Tibial nerve (tissue), 4 donors: ENCODE data around the gene BLNK. TPM values are rescaled to one million over a fixed set of nuclear protein-coding genes. Genes with fewer than 3 reads are reported as not detected.

Experiments
- DNase-seq, 2 donors: peaks; one replicate each; pipeline ENCODE4 v3.0.0-alpha.2; 2019; ENCODE audit warnings: low spot score in 2 of 2
- H3K27ac ChIP-seq, 4 donors: fragments of 200-600 bp; sonication (generic) in 3 of 4; one replicate each; pipeline ENCODE4 v1.5.1; 2017 to 2019; ENCODE audit warnings: mild to moderate bottlenecking in 1 of 4
- H3K27me3 ChIP-seq, 2 donors: fragments of 200-600 bp; sonication (generic) in 1 of 2; one replicate each; pipeline versions ENCODE4 v1.5.1 to v1.6.0; 2017 to 2019
- H3K36me3 ChIP-seq, 3 donors: fragments of 200-600 bp; sonication (generic); one replicate each; pipeline ENCODE4 v1.5.1; 2018 to 2019
- H3K4me1 ChIP-seq, 4 donors: fragments of 200-600 bp; sonication (generic) in 3 of 4; one replicate each; pipeline ENCODE4 v1.5.1; 2017 to 2019
- H3K4me3 ChIP-seq, 4 donors: fragments of 200-600 bp; sonication (generic) in 3 of 4; one replicate each; pipeline ENCODE4 v1.5.1; 2017 to 2019; ENCODE audit warnings: mild to moderate bottlenecking in 1 of 4, moderate library complexity in 1 of 4
- H3K9me3 ChIP-seq, 4 donors: fragments of 200-600 bp; sonication (generic) in 3 of 4; one replicate each; pipeline ENCODE4 v1.5.1; 2017 to 2019
- EP300 ChIP-seq, 2 donors: sonication (generic); formaldehyde crosslinking; IDR thresholded peaks; one replicate each; pipeline ENCODE4 v1.6.1; 2017; ENCODE audit warnings: antibody characterized with exemption in 2 of 2, mild to moderate bottlenecking in 1 of 2
- POLR2A ChIP-seq, 2 donors: fragments of 450-650 bp; IDR thresholded peaks; one replicate each; pipeline ENCODE4 v1.6.1; 2017; ENCODE audit warnings: antibody characterized with exemption in 2 of 2, mild to moderate bottlenecking in 2 of 2, moderate library complexity in 2 of 2
- WGBS, 2 donors: methylation state at CpG; one replicate each; pipeline ENCODE4 v1.1.5; 2018; 5-methylcytosine and 5-hydroxymethylcytosine counted together
- total RNA-seq, 4 donors: library from RNA; depleted of rRNA; stranded (reverse); fragments of >200 nt; gene quantifications; one replicate each; pipeline ENCODE4 v1.1.0, GENCODE V29; 2016
- TF ChIP-seq, protein P1 (sequence below), 5 experiments: fragments of 200-600 bp in 3 of 5; fragments of 450-650 bp in 2 of 5; sonication (generic) in 3 of 5; IDR thresholded peaks; one replicate each; pipeline ENCODE4 v1.5.1; 2016 to 2019; ENCODE audit warnings: antibody characterized with exemption in 5 of 5, mild to moderate bottlenecking in 3 of 5, moderate library complexity in 2 of 5

Gene BLNK
- total RNA-seq, 4 donors from 2014 or later: 0.59 to 16.4 (median 6.4) TPM

- no peaks in the 10 kb centered on the region for H3K4me1 ChIP-seq
Observed at GRCh38 chr10:96229568-96230030, 41.8 kb downstream of the BLNK start.

DNA sequence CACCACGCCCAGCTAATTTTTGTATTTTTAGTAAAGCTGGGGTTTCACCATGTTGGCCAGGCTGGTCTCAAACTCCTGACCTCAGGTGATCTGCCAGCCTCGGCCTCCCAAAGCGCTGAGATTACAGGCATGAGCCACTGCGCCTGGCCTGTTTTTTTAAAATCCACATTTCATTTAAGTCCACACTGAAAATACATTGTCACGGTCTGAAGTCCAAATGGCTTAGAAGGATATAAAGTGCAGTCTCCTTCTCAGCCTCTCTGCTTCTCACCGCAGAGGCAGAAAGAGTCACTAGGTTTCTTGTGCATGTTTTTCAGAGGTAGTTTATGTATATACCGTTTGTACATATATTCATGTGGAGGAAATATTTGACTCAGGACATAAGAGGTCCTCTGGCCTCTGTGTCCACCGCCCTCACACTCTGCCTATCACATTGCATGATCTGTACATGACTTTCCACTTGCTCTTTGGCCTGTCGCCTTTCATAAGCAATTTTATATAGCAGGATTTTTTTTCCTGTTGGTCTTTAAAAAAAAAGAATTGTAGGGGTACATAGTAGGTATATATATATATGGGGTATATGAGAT lies 42.9 kb downstream of the BLNK start:
- H3K4me1 ChIP-seq: no peaks in the 10 kb centered on the region
- 82 to 85% methylated on average over 9 of the region's 9 CpGs for WGBS, 2 donors
- H3K4me3 ChIP-seq: no peak overlapping the region
- no peaks in the 10 kb centered on the region for H3K27me3 ChIP-seq
- DNase-seq: no peak
- no peak overlapping the region for H3K27ac ChIP-seq
- no peaks in the 10 kb centered on the region for H3K9me3 ChIP-seq
- TF ChIP-seq, protein P1, sequence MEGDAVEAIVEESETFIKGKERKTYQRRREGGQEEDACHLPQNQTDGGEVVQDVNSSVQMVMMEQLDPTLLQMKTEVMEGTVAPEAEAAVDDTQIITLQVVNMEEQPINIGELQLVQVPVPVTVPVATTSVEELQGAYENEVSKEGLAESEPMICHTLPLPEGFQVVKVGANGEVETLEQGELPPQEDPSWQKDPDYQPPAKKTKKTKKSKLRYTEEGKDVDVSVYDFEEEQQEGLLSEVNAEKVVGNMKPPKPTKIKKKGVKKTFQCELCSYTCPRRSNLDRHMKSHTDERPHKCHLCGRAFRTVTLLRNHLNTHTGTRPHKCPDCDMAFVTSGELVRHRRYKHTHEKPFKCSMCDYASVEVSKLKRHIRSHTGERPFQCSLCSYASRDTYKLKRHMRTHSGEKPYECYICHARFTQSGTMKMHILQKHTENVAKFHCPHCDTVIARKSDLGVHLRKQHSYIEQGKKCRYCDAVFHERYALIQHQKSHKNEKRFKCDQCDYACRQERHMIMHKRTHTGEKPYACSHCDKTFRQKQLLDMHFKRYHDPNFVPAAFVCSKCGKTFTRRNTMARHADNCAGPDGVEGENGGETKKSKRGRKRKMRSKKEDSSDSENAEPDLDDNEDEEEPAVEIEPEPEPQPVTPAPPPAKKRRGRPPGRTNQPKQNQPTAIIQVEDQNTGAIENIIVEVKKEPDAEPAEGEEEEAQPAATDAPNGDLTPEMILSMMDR (IDR thresholded peaks at IDR 0.05): no peak
- TF ChIP-seq POLR2A (IDR thresholded peaks at IDR 0.05) (no peak), EP300 (IDR thresholded peaks at IDR 0.05) (no peak)
- H3K36me3 ChIP-seq: no peaks in the 10 kb centered on the region

More at GRCh38 chr10:96229568-96230030, 41.8 kb downstream of the BLNK start:
- peak; percentile 48 to 61 for DNase-seq
- 1 to 5% methylated on average over 7 of the region's 7 CpGs for WGBS, 2 donors
- Histone ChIP-seq H3K9me3 (no peaks in the 10 kb centered on the region), H3K4me3 (no peak overlapping the region), H3K27me3 (no peaks in the 10 kb centered on the region), H3K36me3 (no peaks in the 10 kb centered on the region), H3K27ac (no peak overlapping the region)
- TF ChIP-seq POLR2A (IDR thresholded peaks at IDR 0.05): no peak
- TF ChIP-seq, protein P1 (IDR thresholded peaks at IDR 0.05): peak; percentile 38 to 74 (median 67)

DNA sequence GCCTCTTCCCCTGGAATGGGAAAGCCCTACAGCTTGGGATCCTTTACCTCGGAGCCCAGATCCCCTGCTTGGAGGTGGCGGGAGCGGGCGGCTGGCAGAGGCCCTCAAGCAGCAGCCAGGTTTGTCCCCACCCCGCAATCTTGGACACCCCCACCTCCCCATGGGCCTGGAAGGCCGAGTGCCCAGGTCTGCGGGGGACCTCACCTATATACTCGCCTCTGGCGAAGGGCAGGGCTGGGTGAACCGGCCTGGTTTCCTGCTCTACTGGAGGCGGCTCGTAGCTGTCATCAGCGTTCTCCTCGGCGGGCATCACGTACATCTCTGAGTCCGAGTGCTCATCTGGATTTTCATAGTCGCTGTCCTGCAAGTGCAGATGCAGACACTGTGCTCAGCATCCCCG lies 44.2 kb downstream of the BLNK start:
- TF ChIP-seq POLR2A (IDR thresholded peaks at IDR 0.05) (no peak), EP300 (IDR thresholded peaks at IDR 0.05) (no peak)
- TF ChIP-seq, protein P1 (IDR thresholded peaks at IDR 0.05): no peak
- no peak for DNase-seq
- H3K36me3 ChIP-seq: no peaks in the 10 kb centered on the region
- H3K27me3 ChIP-seq: no peaks in the 10 kb centered on the region
- H3K27ac ChIP-seq: no peak overlapping the region
- H3K9me3 ChIP-seq: no peaks in the 10 kb centered on the region
- no peak overlapping the region for H3K4me3 ChIP-seq
- WGBS, 2 donors: 92% methylated on average over 18 to 19 of the region's 19 CpGs
- H3K4me1 ChIP-seq: no peaks in the 10 kb centered on the region

- H3K27ac ChIP-seq: no peak overlapping the region
- no peaks in the 10 kb centered on the region for H3K36me3 ChIP-seq
- H3K27me3 ChIP-seq: no peaks in the 10 kb centered on the region
- no peaks in the 10 kb centered on the region for H3K4me1 ChIP-seq
- TF ChIP-seq POLR2A (IDR thresholded peaks at IDR 0.05): no peak
- TF ChIP-seq, protein P1 (IDR thresholded peaks at IDR 0.05): no peak
- TF ChIP-seq EP300 (IDR thresholded peaks at IDR 0.05): no peak
- H3K4me3 ChIP-seq: no peak overlapping the region
- DNase-seq: no peak
- H3K9me3 ChIP-seq: no peaks in the 10 kb centered on the region
- WGBS, 2 donors: 89 to 92% methylated on average over 6 of the region's 6 CpGs
Observed at GRCh38 chr10:96225119-96225518, 46.2 kb downstream of the BLNK start.

- TF ChIP-seq EP300 (IDR thresholded peaks at IDR 0.05) (no peak), POLR2A (IDR thresholded peaks at IDR 0.05) (no peak)
- TF ChIP-seq, protein P1 (IDR thresholded peaks at IDR 0.05): no peak
- WGBS, 2 donors: 90 to 93% methylated on average over 10 of the region's 10 CpGs
- DNase-seq: no peak
- Histone ChIP-seq H3K27me3 (no peaks in the 10 kb centered on the region), H3K4me1 (no peaks in the 10 kb centered on the region), H3K4me3 (no peak overlapping the region), H3K36me3 (no peaks in the 10 kb centered on the region), H3K9me3 (no peaks in the 10 kb centered on the region), H3K27ac (no peak overlapping the region)
Observed at GRCh38 chr10:96222908-96223307, 48.5 kb downstream of the BLNK start.
